Measurements from ENCODE around the gene CFAP52. TPM values are rescaled to one million over a fixed set of nuclear protein-coding genes. Genes with fewer than 3 reads are reported as not detected.

Gene CFAP52
- total and polyA plus RNA-seq, 7 donors = 0.12 to 0.21 TPM; not detected in 5

- no peak overlapping the region for H3K27ac ChIP-seq
- no peaks in the 10 kb centered on the region for H3K9me3 ChIP-seq
- intact Hi-C loops (cut with DNase I) = no loop called here
- H3K4me1 ChIP-seq = no peaks in the 10 kb centered on the region
- DNase-seq = no peak
- ATAC-seq = no peak
- H3K27me3 ChIP-seq (ENCODE audit: insufficient read depth in 3 of 3, low read length in 2 of 3) = no peaks in the 10 kb centered on the region
- H3K36me3 ChIP-seq (ENCODE audit: insufficient read depth in 1 of 2, low read depth in 1 of 2) = peaks cover 0 to 20% of the 10 kb centered on the region in 2 donors
- no peak overlapping the region for H3K4me3 ChIP-seq
- no peak for TF ChIP-seq CTCF (IDR thresholded peaks at IDR 0.05)
Observed at GRCh38 chr17:9568004-9568403, 8.4 kb upstream of the CFAP52 start.

- WGBS, 3 donors = 79 to 89% (median 83%) methylated on average over 11 of the region's 11 CpGs
- TF ChIP-seq CTCF (IDR thresholded peaks at IDR 0.05) = no peak
- no peaks in the 10 kb centered on the region for H3K27me3 ChIP-seq (ENCODE audit: insufficient read depth in 3 of 3, low read length in 2 of 3)
- H3K4me1 ChIP-seq = peaks cover under 1% of the 10 kb centered on the region
- H3K36me3 ChIP-seq (ENCODE audit: insufficient read depth in 1 of 2, low read depth in 1 of 2) = peaks cover 0 to 20% of the 10 kb centered on the region in 2 donors
- no peak overlapping the region for H3K27ac ChIP-seq
- no peaks in the 10 kb centered on the region for H3K9me3 ChIP-seq
- no peak overlapping the region for H3K4me3 ChIP-seq
- no peak for DNase-seq
- ATAC-seq = no peak
- intact Hi-C loops (cut with DNase I) = no loop called here
Observed at GRCh38 chr17:9568957-9569588, 7.4 kb upstream of the CFAP52 start.

GRCh38 chr17:9571201-9571600 lies 5.2 kb upstream of the CFAP52 start:
- no peak for TF ChIP-seq CTCF (IDR thresholded peaks at IDR 0.05)
- peaks cover 0 to 20% of the 10 kb centered on the region in 2 donors for H3K36me3 ChIP-seq (ENCODE audit: insufficient read depth in 1 of 2, low read depth in 1 of 2)
- intact Hi-C loops (cut with DNase I) = no loop called here
- no peak overlapping the region for H3K4me3 ChIP-seq
- WGBS, 3 donors = 86 to 96% (median 86%) methylated on average over 10 of the region's 10 CpGs
- H3K9me3 ChIP-seq = no peaks in the 10 kb centered on the region
- H3K4me1 ChIP-seq = peaks cover 10% of the 10 kb centered on the region
- H3K27me3 ChIP-seq (ENCODE audit: insufficient read depth in 3 of 3, low read length in 2 of 3) = no peaks in the 10 kb centered on the region
- DNase-seq = no peak
- no peak for ATAC-seq
- no peak overlapping the region for H3K27ac ChIP-seq

- Histone ChIP-seq H3K36me3 (ENCODE audit: insufficient read depth in 1 of 2, low read depth in 1 of 2) (no peaks in the 10 kb centered on the region), H3K4me3 (peak within 1 kb of the TSS; percentile 94), H3K4me1 (peaks cover 10% of the 10 kb centered on the region), H3K9me3 (no peaks in the 10 kb centered on the region), H3K27me3 (ENCODE audit: insufficient read depth in 3 of 3, low read length in 2 of 3) (no peaks in the 10 kb centered on the region), H3K27ac (peak within 1 kb of the TSS; percentile 68)
- peak; percentile 94 to 95 for DNase-seq
- 1% methylated on average over 42 of the region's 42 CpGs for WGBS, 3 donors
- intact Hi-C loops (cut with DNase I) = no loop called here
- no peak for TF ChIP-seq CTCF (IDR thresholded peaks at IDR 0.05)
- ATAC-seq = peak; percentile 94 to 98 (median 98)
Observed at GRCh38 chr17:9575381-9576101, 901 bp upstream of the CFAP52 start, which contains the start of gene STX8. STX8 (minus strand) TSS chr17:9575820; CDS start chr17:9575808, 12 bp downstream.

All from psoas muscle (tissue), 8 donors.